Transverse colon (tissue), 4 donors: Measurements from ENCODE around the gene ACACA. TPM values are rescaled to one million over a fixed set of nuclear protein-coding genes. Genes with fewer than 3 reads are reported as not detected.

Experiments used
- DNase-seq: peaks from one replicate; pipeline ENCODE4 v3.0.0-alpha.2; 2019
- H3K27ac ChIP-seq, 4 donors: fragments of 200-600 bp; sonication (generic); 2 replicates each; pipeline ENCODE4 v1.5.1; 2016 to 2018; ENCODE audit warnings: inconsistent platforms in 4 of 4
- H3K27me3 ChIP-seq: fragments of 200-600 bp; sonication (generic); 2 replicates; pipeline ENCODE4 v1.5.1; 2017; ENCODE audit warnings: inconsistent platforms
- H3K36me3 ChIP-seq, 4 donors: fragments of 200-600 bp; sonication (generic); 2 replicates each; pipeline ENCODE4 v1.5.1; 2017 to 2019; ENCODE audit warnings: inconsistent platforms in 4 of 4
- H3K4me1 ChIP-seq, 4 donors: fragments of 200-600 bp; sonication (generic); 2 replicates each; pipeline ENCODE4 v1.5.1; 2017 to 2020; ENCODE audit warnings: inconsistent platforms in 4 of 4
- H3K4me3 ChIP-seq, 4 donors: fragments of 200-600 bp; sonication (generic); 1 replicate in 1 of 4; 2 replicates in 3 of 4; pipeline versions ENCODE4 v1.5.1 to v1.6.1; 2017 to 2019; ENCODE audit warnings: inconsistent platforms in 4 of 4
- H3K9me3 ChIP-seq, 2 donors: fragments of 200-600 bp; sonication (generic); 2 replicates each; pipeline ENCODE4 v1.5.1; 2017 to 2019; ENCODE audit warnings: inconsistent platforms in 2 of 2
- CTCF ChIP-seq, 5 experiments: fragments of 200-600 bp in 3 of 5; fragments of 450-650 bp in 2 of 5; sonication (generic) in 3 of 5; IDR thresholded peaks; 1 replicate in 2 of 5; 2 replicates in 3 of 5; pipeline ENCODE4 v1.5.1; 2016 to 2017; ENCODE audit warnings: antibody characterized with exemption in 5 of 5, inconsistent platforms in 3 of 5, mild to moderate bottlenecking in 2 of 5, moderate library complexity in 1 of 5
- EP300 ChIP-seq: sonication (generic); formaldehyde crosslinking; IDR thresholded peaks from one replicate; pipeline ENCODE4 v1.6.1; 2017; ENCODE audit warnings: antibody characterized with exemption, low read depth
- POLR2A ChIP-seq: fragments of 450-650 bp; IDR thresholded peaks from one replicate; pipeline ENCODE4 v1.6.1; 2016; ENCODE audit warnings: antibody characterized with exemption, mild to moderate bottlenecking, moderate library complexity
- POLR2AphosphoS5 ChIP-seq, 3 donors: sonication (generic); formaldehyde crosslinking; IDR thresholded peaks; one replicate each; pipeline ENCODE4 v1.6.1; 2016; ENCODE audit warnings: antibody characterized with exemption in 3 of 3
- WGBS, 2 donors: methylation state at CpG; one replicate each; pipeline ENCODE4 v1.1.5; 2018; ENCODE audit warnings: low coverage in 1 of 2; 5-methylcytosine and 5-hydroxymethylcytosine counted together
- in situ Hi-C, 4 donors: fragments of 200-750 bp; cut with MboI; loops; one replicate each; pipeline versions ENCODE4 v1.15.0 to v1.15.1; 2017; ENCODE audit warnings: low sequenced_read_pairs in 3 of 4, low pct_ligation_motif_present in 1 of 4, low pct_unique_long_range_greater_than_20kb in 1 of 4
- intact Hi-C: fragments of 100-400 bp; cut with DNase I; formaldehyde crosslinking; loops from one replicate; pipeline ENCODE4 v1.15.1; 2023; ENCODE audit warnings: low total_unique reads
- total RNA-seq, 4 donors: library from RNA; depleted of rRNA; stranded (reverse); fragments of >200 nt; gene quantifications; one replicate each; pipeline ENCODE4 v1.1.0, GENCODE V29; 2016

Gene ACACA
- total RNA-seq, 4 donors from 2014 or later = 21.7 to 173 (median 23.9) TPM

- in situ Hi-C loops = no loop called here
- Histone ChIP-seq H3K27me3 (no peaks in the 10 kb centered on the region), H3K36me3 (no peaks in the 10 kb centered on the region), H3K4me3 (no peak overlapping the region), H3K4me1 (peaks cover 0 to 8% (median 2%) of the 10 kb centered on the region in 4 donors), H3K27ac (no peak overlapping the region), H3K9me3 (no peaks in the 10 kb centered on the region)
- intact Hi-C loops = no loop called here
- no peak for DNase-seq
- TF ChIP-seq CTCF (IDR thresholded peaks at IDR 0.05) (no peak), POLR2AphosphoS5 (IDR thresholded peaks at IDR 0.05) (no peak), EP300 (no peak)
- 100% methylated on average over 2 of the region's 2 CpGs for WGBS, 2 donors
Observed at GRCh38 chr17:37295888-37296287, 110.7 kb downstream of the ACACA start.

- H3K27me3 ChIP-seq = no peaks in the 10 kb centered on the region
- intact Hi-C loops = no loop called here
Observed at GRCh38 chr17:37294888-37295287, 111.7 kb downstream of the ACACA start.

GRCh38 chr17:37293770-37294169 is 112.9 kb downstream of the ACACA start:
- in situ Hi-C loops = no loop called here
- Histone ChIP-seq H3K9me3 (no peaks in the 10 kb centered on the region), H3K4me1 (no peaks in the 10 kb centered on the region), H3K36me3 (no peaks in the 10 kb centered on the region), H3K27ac (no peak overlapping the region), H3K4me3 (no peak overlapping the region), H3K27me3 (no peaks in the 10 kb centered on the region)
- intact Hi-C loops = no loop called here
- TF ChIP-seq EP300 (no peak), CTCF (IDR thresholded peaks at IDR 0.05) (no peak), POLR2A (no peak), POLR2AphosphoS5 (IDR thresholded peaks at IDR 0.05) (no peak)
- no peak for DNase-seq
- WGBS, 2 donors = 51 to 53% methylated on average over 4 to 5 of the region's 5 CpGs

More at GRCh38 chr17:37294888-37295287, 111.7 kb downstream of the ACACA start:
- Histone ChIP-seq H3K36me3 (no peaks in the 10 kb centered on the region), H3K4me3 (no peak overlapping the region), H3K9me3 (no peaks in the 10 kb centered on the region), H3K27ac (no peak overlapping the region), H3K4me1 (peaks cover 0 to 8% (median 2%) of the 10 kb centered on the region in 4 donors)
- TF ChIP-seq EP300 = no peak
- TF ChIP-seq POLR2AphosphoS5 (IDR thresholded peaks at IDR 0.05) = no peak
- TF ChIP-seq POLR2A = no peak
- no peak for TF ChIP-seq CTCF (IDR thresholded peaks at IDR 0.05)
- DNase-seq = no peak
- in situ Hi-C loops = no loop called here
- 91 to 100% methylated on average over 1 to 4 of the region's 4 CpGs for WGBS, 2 donors

GRCh38 chr17:37292429-37293139 is 114.1 kb downstream of the ACACA start:
- H3K4me1 ChIP-seq = no peaks in the 10 kb centered on the region
- in situ Hi-C loops = no loop called here

More at GRCh38 chr17:37292429-37293139, 114.1 kb downstream of the ACACA start:
- WGBS, 2 donors = 82 to 87% methylated on average over 9 of the region's 9 CpGs
- DNase-seq = no peak
- intact Hi-C loops = no loop called here
- Histone ChIP-seq H3K27ac (no peak overlapping the region), H3K9me3 (no peaks in the 10 kb centered on the region), H3K36me3 (no peaks in the 10 kb centered on the region), H3K27me3 (no peaks in the 10 kb centered on the region), H3K4me3 (no peak overlapping the region)
- TF ChIP-seq EP300 (no peak), CTCF (IDR thresholded peaks at IDR 0.05) (no peak), POLR2A (no peak), POLR2AphosphoS5 (IDR thresholded peaks at IDR 0.05) (no peak)
